NCI-H2227 treated with DMSO at 0.1 percent for 48 hours (cell line): Measurements from ENCODE around the gene TMEM220.

Experiments
- DNase-seq: peaks from one replicate; lab custom pipeline; 2025; lab: John Stamatoyannopoulos, UW

The TMEM220 gene

DNA sequence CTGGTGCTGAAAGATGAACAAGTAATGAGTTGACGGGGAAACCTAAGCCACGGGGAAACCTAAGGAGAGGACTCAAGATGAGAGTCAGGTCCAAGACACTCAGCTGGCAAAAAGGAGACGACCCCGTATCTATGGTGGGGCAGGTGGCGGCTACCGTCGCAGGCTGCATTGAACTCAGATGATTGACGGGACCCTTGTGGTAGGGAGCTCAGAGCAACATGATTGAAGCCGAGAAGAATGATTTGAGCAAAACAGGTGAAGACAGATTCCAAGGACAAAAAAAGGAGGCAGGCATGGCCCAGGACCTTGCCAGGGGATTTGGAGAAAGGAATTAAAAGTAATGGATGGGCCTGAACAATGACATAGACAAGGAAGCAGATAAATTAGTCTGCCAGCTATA, 65.3 kb downstream of the TMEM220 start:
- DNase-seq, result no peak
